Gastroesophageal sphincter (tissue), 3 donors: ENCODE measurements around the gene VPS8.

ENCODE experiments used
- CTCF ChIP-seq, 4 experiments: fragments of 200-600 bp in 2 of 4; fragments of 450-650 bp in 2 of 4; sonication (generic) in 1 of 4; IDR thresholded peaks; one replicate each; pipeline ENCODE4 v1.5.1; 2017 to 2019; ENCODE audit warnings: antibody characterized with exemption in 4 of 4, mild to moderate bottlenecking in 2 of 4, moderate library complexity in 2 of 4
- POLR2A ChIP-seq, 2 donors: fragments of 450-650 bp; IDR thresholded peaks; one replicate each; pipeline ENCODE4 v1.6.1; 2017; ENCODE audit warnings: antibody characterized with exemption in 2 of 2, mild to moderate bottlenecking in 2 of 2, moderate library complexity in 1 of 2
- POLR2AphosphoS5 ChIP-seq: sonication (generic); formaldehyde crosslinking; IDR thresholded peaks from one replicate; pipeline ENCODE4 v1.6.1; 2017; ENCODE audit warnings: antibody characterized with exemption

- TF ChIP-seq CTCF (IDR thresholded peaks at IDR 0.05): no peak
- no peak for TF ChIP-seq POLR2A (IDR thresholded peaks at IDR 0.05)
- no peak for TF ChIP-seq POLR2AphosphoS5
Observed at GRCh38 chr3:184945886-184946625, 134.1 kb downstream of the VPS8 start.
